GM19099 (cell line): Measurements from ENCODE around the gene LBX2.
A peak's percentile ranks its signal among the peaks of the same experiment; 100 is the strongest.

Experiments
- POLR2A ChIP-seq: IDR thresholded peaks from 3 replicates; pipeline ENCODE4 v1.6.1; 2011; ENCODE audit warnings: low read depth; ENCODE audit not compliant: insufficient read length; ENCODE audit errors: extremely low read depth

Gene LBX2

GRCh38 chr2:74515271-74515980, 16.0 kb upstream of the LBX2 start:
- no peak for TF ChIP-seq POLR2A

DNA sequence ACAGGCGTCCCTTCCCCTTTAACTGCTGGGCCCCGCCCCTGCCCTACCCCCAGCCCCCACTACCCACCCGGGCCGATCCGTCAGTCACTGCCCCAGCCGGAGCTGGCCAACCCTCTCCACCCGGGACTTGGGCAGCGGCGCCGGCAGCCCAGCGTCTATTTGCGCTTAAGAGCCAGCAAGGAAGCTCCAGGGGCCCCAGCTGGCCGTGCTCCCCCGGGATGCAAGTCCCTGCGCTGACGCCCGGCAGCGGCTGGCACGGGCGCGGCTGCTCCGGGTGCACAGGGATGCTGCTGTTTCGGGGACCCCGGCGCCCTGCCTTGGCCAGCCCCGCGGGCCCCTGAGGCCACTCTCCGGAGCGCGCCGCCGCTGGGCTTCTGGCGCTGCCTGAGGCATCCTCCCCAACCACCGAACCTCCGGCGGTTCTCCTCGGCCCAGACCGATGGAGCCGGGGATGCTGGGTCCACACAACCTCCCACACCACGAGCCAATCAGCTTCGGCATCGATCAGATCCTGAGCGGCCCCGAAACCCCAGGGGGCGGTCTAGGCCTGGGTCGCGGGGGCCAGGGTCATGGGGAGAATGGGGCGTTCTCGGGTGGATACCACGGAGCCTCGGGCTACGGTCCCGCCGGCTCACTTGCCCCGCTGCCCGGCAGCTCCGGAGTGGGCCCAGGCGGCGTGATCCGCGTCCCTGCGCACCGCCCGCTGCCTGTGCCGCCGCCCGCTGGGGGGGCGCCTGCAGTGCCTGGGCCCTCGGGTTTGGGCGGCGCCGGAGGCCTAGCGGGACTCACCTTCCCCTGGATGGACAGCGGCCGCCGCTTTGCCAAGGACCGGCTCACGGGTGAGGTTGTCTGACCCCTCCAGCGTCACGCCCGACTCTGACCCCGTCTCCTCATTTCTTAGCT, 15.2 kb upstream of the LBX2 start, which contains the start of gene TLX2:
Gene TLX2 (plus strand): TSS at position 83 of the 903 bp plus-strand sequence. CDS start 357 bp downstream, at position 440.
- TF ChIP-seq POLR2A = no peak

GRCh38 chr2:74513605-74514367, 14.4 kb upstream of the LBX2 start:
- no peak for TF ChIP-seq POLR2A

DNA sequence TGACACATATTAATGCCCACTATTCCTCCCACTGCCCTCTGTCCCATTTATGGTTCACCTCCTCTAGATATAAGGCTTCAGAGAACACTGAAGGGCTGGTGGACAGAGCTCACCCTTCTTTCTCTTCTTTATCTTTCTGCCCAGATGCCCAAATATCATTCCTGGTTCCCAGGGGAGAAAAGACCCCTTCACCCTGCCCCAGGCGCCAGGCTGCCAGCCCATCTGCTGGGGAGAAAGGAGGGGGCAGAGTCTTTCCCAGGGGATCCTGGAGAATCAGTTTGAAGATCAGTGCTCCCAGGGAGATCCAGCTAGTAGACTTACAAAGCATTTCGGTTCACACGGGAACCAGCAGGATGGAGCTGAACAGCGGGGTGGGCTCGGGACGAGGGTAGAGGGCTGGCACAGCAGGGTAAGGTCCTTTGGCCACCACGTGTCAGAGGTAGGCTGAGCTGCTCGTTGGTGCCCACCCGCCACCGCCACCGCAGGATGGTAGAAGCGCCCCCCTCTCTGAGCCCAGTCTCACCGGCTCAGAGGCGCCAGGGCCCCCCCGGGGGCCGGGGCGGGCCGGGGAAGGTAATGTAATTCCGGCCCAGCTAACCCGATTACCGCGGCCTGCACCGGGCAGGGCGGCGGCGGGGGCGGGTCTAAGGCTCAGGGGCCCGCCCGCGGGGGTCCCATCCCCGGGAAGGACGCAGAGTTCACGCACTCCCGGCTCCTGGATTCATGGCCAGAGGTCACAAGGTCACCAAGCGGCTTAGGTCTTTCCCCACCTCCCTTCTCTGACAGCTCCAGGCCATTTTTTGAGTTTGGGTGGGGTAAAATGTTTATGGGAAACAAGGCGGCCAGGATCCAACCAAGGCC, 13.6 kb upstream of the LBX2 start:
- no peak for TF ChIP-seq POLR2A

DNA sequence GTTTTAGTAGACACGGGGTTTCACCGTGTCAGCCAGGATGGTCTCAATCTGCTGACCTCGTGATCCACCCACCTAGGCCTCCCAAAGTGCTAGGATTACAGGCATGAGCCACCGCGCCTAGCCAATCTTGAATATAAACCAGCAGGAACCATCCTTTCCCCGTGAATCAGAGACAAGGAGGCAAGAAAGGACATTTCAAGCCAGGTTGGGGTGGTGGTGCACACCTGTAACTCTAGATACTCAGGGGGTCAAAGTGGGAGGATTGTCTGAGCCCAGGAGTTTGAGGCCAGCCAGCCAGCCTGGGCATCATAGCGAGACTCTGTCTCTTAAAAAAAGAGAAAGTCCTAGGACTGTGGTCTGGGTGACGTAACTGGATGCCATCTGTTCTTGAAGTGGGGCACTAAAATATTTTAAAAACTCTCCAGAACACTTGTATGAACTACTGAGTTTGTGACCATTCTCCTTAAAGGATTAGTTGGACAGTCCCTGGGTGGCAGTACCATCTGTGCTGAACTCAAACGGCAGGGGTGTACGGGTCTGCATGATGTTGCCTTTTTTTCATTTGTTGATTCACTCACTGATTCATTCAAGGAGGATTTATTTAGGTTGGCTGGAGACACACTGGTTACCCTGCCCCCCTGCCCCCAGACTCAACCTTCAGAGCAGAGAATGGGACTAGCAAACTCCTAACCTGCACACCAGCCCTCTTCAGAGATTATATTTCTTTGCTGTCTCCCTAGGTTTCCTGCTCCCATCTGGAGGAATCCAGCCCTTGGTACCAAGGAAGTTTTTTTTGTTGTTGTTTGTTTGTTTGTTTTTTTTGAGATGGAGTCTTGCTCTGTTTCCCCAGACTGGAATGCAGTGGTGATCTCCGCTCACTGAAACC, 11.9 kb upstream of the LBX2 start:
- no peak for TF ChIP-seq POLR2A

- no peak for TF ChIP-seq POLR2A
Measured at GRCh38 chr2:74510272-74510671, 10.9 kb upstream of the LBX2 start.

- no peak for TF ChIP-seq POLR2A
Measured at GRCh38 chr2:74507926-74508520, 8.6 kb upstream of the LBX2 start.

DNA sequence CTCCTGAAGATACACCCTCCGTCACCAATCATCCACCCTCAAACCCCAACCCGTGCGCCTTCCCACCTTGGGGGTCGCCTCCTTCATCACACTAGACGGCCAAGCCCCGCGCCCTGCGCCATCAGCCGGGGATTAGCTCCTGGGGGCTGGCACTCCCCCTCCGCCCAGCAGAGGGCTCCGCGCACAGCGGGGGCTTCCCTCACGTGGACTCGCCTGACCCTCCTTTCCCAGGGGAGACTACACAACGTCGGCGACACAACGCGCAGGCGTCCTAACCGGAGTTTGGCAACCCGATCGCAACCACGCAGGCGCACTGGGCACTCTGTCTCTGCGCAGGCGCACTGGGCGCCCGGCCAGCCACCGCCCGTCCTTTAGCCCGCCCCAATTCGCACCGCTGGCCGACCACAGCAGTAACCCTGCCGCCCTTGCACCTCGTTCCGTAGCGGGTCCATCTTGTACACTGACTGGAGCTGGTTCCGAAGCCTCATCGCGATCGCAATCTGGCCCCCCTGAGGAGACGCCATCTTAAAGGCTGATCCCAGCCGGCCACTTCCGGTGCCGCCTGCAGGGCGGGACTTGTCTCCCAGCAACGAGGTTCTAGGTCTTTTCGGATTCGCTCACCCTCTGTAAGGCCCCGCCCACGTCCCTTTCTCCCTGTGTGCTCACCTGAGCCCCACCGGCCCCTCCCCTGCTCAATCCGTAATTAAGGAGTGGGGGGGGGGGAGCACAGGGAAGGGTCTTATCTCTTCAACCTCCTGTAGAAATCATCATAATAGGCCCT, 7.9 kb upstream of the LBX2 start, which contains the start of gene PCGF1:
Gene PCGF1 (minus strand): TSS at position 551 of the 781 bp plus-strand sequence. CDS start 27 bp downstream, at position 524.
- peak; percentile 90 for TF ChIP-seq POLR2A

- TF ChIP-seq POLR2A = no peak
Measured at GRCh38 chr2:74505448-74506246, 6.2 kb upstream of the LBX2 start.

DNA sequence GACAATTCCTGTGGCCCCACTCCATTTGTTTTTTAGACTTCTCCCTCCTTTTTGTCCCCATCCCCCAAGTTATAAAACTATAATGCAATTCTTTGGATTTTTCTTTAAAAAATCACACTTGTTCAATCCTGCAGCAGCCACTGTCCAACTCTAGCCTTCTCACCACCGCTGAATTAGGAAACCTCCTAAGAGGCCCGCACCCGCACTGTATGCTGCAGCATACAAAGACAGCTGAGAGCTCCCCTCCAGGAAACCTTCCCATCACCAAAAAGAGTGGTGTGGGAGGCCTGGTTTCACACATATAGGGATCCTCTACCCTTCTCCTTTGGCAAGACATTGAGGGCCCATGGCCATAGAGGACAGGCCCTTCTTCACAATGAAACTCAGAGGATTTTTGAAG, 5.2 kb upstream of the LBX2 start:
- TF ChIP-seq POLR2A = peak; percentile 15

- TF ChIP-seq POLR2A = no peak
Measured at GRCh38 chr2:74503506-74504475, 4.4 kb upstream of the LBX2 start.
